Progenitor cell of endocrine pancreas (in vitro differentiated cells): ENCODE data around the gene SART1. TPM values are rescaled to one million over a fixed set of nuclear protein-coding genes. Genes with fewer than 3 reads are reported as not detected.

Source experiments
- DNase-seq: peaks from one replicate; pipeline ENCODE4 v3.0.0; 2021; ENCODE audit warnings: low spot score; ENCODE audit not compliant: unreplicated experiment
- H3K27ac Mint-ChIP-seq: 2 replicates; pipeline ENCODE4 v1.8.0; 2021; ENCODE audit warnings: mild to moderate bottlenecking, moderate library complexity, mixed read lengths
- H3K27me3 Mint-ChIP-seq: 2 replicates; pipeline ENCODE4 v1.8.0; 2021; ENCODE audit warnings: mixed read lengths
- H3K36me3 Mint-ChIP-seq: 2 replicates; pipeline ENCODE4 v1.8.0; 2022; ENCODE audit warnings: mixed read lengths; ENCODE audit not compliant: insufficient read depth
- H3K4me1 Mint-ChIP-seq: 2 replicates; pipeline ENCODE4 v1.8.0; 2021; ENCODE audit warnings: low read depth, mixed read lengths
- H3K4me3 Mint-ChIP-seq: 2 replicates; pipeline ENCODE4 v1.8.0; 2021; ENCODE audit warnings: low read depth, mild to moderate bottlenecking, moderate library complexity, mixed read lengths
- H3K9me3 Mint-ChIP-seq: 2 replicates; pipeline ENCODE4 v1.8.0; 2021; ENCODE audit warnings: low read depth, mixed read lengths
- total RNA-seq: library from RNA; stranded (reverse); gene quantifications from 2 replicates; pipeline ENCODE4 v1.2.1, GENCODE V29; 2021
- TF ChIP-seq, protein P1 (sequence below): fragments of 200-600 bp; sonication (generic); IDR thresholded peaks from one replicate; pipeline ENCODE4 v1.5.0; 2021; ENCODE audit warnings: antibody characterized with exemption, mild to moderate bottlenecking; ENCODE audit not compliant: unreplicated experiment

SART1 gene
- total RNA-seq, 1 donor from 2014 or later: 53.1 TPM

DNA sequence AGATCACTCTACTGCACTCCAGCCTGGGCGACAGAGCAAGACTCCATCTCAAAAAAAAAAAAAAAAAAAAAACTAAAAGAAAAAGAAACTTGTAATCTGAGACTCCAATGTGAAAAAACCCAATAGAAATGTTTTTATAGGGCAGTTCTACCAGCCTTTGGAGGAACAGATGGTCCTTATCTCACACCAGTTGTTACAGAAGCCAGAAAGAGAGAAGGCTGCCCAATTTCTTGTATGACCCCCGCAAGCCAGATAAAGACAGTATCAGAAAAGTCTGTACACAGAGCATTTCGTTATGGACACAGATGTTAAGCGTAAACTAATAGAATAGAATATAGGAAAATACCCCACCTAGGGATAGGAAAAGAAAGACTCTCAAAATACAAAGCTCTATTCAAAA lies 27.5 kb upstream of the SART1 start:
- H3K27ac Mint-ChIP-seq: no peak overlapping the region
- no peaks in the 10 kb centered on the region for H3K9me3 Mint-ChIP-seq
- no peaks in the 10 kb centered on the region for H3K36me3 Mint-ChIP-seq
- TF ChIP-seq, protein P1, sequence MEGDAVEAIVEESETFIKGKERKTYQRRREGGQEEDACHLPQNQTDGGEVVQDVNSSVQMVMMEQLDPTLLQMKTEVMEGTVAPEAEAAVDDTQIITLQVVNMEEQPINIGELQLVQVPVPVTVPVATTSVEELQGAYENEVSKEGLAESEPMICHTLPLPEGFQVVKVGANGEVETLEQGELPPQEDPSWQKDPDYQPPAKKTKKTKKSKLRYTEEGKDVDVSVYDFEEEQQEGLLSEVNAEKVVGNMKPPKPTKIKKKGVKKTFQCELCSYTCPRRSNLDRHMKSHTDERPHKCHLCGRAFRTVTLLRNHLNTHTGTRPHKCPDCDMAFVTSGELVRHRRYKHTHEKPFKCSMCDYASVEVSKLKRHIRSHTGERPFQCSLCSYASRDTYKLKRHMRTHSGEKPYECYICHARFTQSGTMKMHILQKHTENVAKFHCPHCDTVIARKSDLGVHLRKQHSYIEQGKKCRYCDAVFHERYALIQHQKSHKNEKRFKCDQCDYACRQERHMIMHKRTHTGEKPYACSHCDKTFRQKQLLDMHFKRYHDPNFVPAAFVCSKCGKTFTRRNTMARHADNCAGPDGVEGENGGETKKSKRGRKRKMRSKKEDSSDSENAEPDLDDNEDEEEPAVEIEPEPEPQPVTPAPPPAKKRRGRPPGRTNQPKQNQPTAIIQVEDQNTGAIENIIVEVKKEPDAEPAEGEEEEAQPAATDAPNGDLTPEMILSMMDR: no peak
- no peaks in the 10 kb centered on the region for H3K4me1 Mint-ChIP-seq
- H3K4me3 Mint-ChIP-seq: no peak overlapping the region
- peaks cover 11% of the 10 kb centered on the region for H3K27me3 Mint-ChIP-seq
- DNase-seq: no peak

DNA sequence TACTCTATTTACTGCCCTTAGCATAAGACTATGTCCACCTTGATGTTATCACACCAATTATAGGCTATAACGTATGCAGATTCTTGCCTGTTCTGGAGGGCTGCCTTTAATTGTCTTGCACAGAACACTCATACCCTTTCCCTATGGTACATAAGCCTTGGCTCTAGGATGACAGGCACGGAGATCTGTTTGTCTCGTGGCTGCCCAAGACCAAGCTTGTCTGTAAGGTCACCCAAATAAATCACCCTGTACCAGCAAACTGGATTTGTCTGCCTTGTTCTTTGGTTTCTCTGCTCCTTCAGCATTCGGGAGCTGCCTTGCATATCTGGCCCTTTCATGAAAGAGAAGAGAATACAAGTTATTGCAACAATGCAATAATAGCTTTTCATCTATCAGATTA lies 23.8 kb upstream of the SART1 start:
- H3K4me1 Mint-ChIP-seq: no peaks in the 10 kb centered on the region
- H3K9me3 Mint-ChIP-seq: no peaks in the 10 kb centered on the region
- H3K27me3 Mint-ChIP-seq: peaks cover 28% of the 10 kb centered on the region
- TF ChIP-seq, protein P1: no peak
- H3K27ac Mint-ChIP-seq: no peak overlapping the region
- no peaks in the 10 kb centered on the region for H3K36me3 Mint-ChIP-seq
- H3K4me3 Mint-ChIP-seq: no peak overlapping the region
- DNase-seq: no peak

DNA sequence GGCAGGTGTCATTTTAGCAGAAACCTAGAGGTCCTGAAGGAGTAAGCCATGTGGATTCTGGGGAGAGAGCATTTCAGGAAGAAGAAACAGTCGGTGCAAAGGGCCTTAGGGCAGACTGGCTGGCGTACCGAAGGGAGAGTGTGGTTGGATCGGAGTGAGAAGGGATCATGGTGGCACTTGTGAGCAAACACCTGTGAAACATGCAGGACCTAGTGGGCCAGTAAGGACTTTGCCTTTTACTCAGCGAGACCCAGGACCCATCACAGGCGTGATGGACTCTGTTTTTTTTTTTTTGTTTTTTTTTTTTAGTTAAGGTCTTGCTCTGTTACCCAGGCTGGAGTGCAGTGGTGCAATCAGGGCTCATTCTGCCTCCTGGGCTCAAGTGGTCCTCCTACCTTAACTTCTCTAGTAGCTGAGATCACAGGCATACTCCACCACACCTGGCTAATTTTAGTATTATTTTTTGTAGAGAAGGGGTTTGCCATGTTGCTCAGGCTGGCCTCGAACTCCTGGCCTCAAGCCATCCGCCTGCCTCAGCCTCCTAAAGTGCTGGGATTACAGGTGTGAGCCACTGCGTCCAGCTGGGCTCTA lies 19.7 kb upstream of the SART1 start:
- Mint-ChIP-seq H3K9me3 (no peaks in the 10 kb centered on the region), H3K27me3 (peaks cover 28% of the 10 kb centered on the region), H3K4me3 (no peak overlapping the region), H3K36me3 (no peaks in the 10 kb centered on the region), H3K27ac (no peak overlapping the region), H3K4me1 (no peaks in the 10 kb centered on the region)
- no peak for DNase-seq
- TF ChIP-seq, protein P1: no peak

DNA sequence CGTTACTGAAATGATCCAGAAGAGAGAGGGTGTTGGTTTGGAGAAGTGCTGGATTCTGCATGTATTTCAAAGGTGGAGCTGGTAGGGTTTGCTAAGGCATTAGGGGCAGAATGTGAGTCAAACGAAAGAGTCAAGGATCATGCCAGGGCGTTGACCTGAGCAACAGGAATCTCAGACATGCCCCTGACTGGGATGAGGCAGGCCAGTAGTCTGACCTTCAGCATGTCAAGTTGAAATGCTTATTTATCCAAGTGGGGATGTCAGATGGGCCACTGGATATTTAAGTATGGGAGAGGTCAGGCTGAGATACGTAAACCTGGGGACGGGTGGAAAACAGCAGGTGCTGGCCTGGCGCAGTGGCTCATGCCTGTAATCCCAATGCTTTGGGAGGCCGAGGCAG lies 19.0 kb upstream of the SART1 start:
- no peak overlapping the region for H3K27ac Mint-ChIP-seq
- no peaks in the 10 kb centered on the region for H3K36me3 Mint-ChIP-seq
- no peaks in the 10 kb centered on the region for H3K4me1 Mint-ChIP-seq
- peaks cover 27% of the 10 kb centered on the region for H3K27me3 Mint-ChIP-seq
- no peaks in the 10 kb centered on the region for H3K9me3 Mint-ChIP-seq
- TF ChIP-seq, protein P1: no peak
- no peak for DNase-seq
- H3K4me3 Mint-ChIP-seq: no peak overlapping the region

DNA sequence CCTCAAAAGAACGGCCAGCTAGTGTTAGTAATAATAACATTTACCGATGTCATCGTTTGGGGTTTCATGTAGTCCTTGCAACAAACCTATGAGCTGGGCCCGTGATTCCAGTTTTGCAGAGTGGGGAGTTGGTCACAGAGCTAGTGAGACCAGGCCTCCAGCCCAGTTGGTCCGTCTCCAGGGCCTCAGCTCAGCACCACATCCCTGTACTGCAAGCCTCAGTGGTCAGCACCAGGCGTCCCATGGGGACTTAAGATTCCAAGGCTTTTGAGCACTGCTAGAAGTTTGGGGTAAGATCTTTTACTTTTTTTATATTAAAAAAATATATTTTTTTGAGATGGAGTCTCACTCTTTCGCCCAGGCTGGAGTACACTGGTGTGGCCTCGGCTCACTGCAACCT lies 17.3 kb upstream of the SART1 start:
- no peaks in the 10 kb centered on the region for H3K4me1 Mint-ChIP-seq
- no peak overlapping the region for H3K27ac Mint-ChIP-seq
- TF ChIP-seq, protein P1: no peak
- no peaks in the 10 kb centered on the region for H3K9me3 Mint-ChIP-seq
- H3K27me3 Mint-ChIP-seq: peaks cover 23% of the 10 kb centered on the region
- H3K4me3 Mint-ChIP-seq: no peak overlapping the region
- no peak for DNase-seq
- no peaks in the 10 kb centered on the region for H3K36me3 Mint-ChIP-seq
